ES-I3 (cell line): ENCODE data around the gene PANK4.

Experiments
- H3K36me3 ChIP-seq: 2 replicates; pipeline ENCODE4 v1.6.1; 2013; ENCODE audit warnings: mild to moderate bottlenecking, low read length, control low read depth, moderate library complexity; ENCODE audit not compliant: insufficient read depth
- H3K4me1 ChIP-seq: 2 replicates; pipeline ENCODE4 v1.6.1; 2013; ENCODE audit warnings: mild to moderate bottlenecking, control low read depth, low read length; ENCODE audit not compliant: insufficient read depth
- H3K9ac ChIP-seq: 2 replicates; pipeline ENCODE4 v1.6.1; 2013; ENCODE audit warnings: low read depth, mild to moderate bottlenecking, low read length, moderate library complexity
- H3K9me3 ChIP-seq: 2 replicates; pipeline ENCODE4 v1.6.1; 2013; ENCODE audit warnings: mild to moderate bottlenecking, low read length, moderate library complexity; ENCODE audit not compliant: control insufficient read depth, insufficient read depth

Gene PANK4

GRCh38 chr1:2510366-2511155, 15.8 kb downstream of the PANK4 start:
- Histone ChIP-seq H3K36me3 (peaks cover 3% of the 10 kb centered on the region; the same call in 1 of the 2 replicates), H3K4me1 (no peaks in the 10 kb centered on the region; the same call in 1 of the 2 replicates), H3K9me3 (no peaks in the 10 kb centered on the region), H3K9ac (no peak overlapping the region)

GRCh38 chr1:2509589-2509988, 16.8 kb downstream of the PANK4 start:
- Histone ChIP-seq H3K36me3 (peaks cover 3% of the 10 kb centered on the region; the same call in 1 of the 2 replicates), H3K9ac (no peak overlapping the region), H3K4me1 (no peaks in the 10 kb centered on the region; the same call in 1 of the 2 replicates), H3K9me3 (no peaks in the 10 kb centered on the region)

GRCh38 chr1:2508751-2509150, 17.6 kb downstream of the PANK4 start:
- Histone ChIP-seq H3K9ac (no peak overlapping the region), H3K4me1 (no peaks in the 10 kb centered on the region; the same call in 1 of the 2 replicates), H3K36me3 (0 out of 2 replicates have a peak, but pooled peaks cover 3% of the 10 kb centered on the region), H3K9me3 (no peaks in the 10 kb centered on the region)

GRCh38 chr1:2508180-2508579, 18.2 kb downstream of the PANK4 start:
- Histone ChIP-seq H3K9ac (no peak overlapping the region), H3K4me1 (no peaks in the 10 kb centered on the region; the same call in 1 of the 2 replicates), H3K36me3 (0 out of 2 replicates have a peak, but pooled peaks cover 3% of the 10 kb centered on the region)

GRCh38 chr1:2507744-2508155, 18.6 kb downstream of the PANK4 start:
- H3K4me1 ChIP-seq: no peaks in the 10 kb centered on the region; the same call in 1 of the 2 replicates
- no peaks in the 10 kb centered on the region for H3K9me3 ChIP-seq
- H3K9ac ChIP-seq: no peak overlapping the region
- 0 out of 2 replicates have a peak, but pooled peaks cover 3% of the 10 kb centered on the region for H3K36me3 ChIP-seq

More at GRCh38 chr1:2508180-2508579, 18.2 kb downstream of the PANK4 start:
- H3K9me3 ChIP-seq: no peaks in the 10 kb centered on the region

- Histone ChIP-seq H3K4me1 (no peaks in the 10 kb centered on the region; the same call in 1 of the 2 replicates), H3K36me3 (0 out of 2 replicates have a peak, but pooled peaks cover 3% of the 10 kb centered on the region), H3K9ac (no peak overlapping the region), H3K9me3 (no peaks in the 10 kb centered on the region)
These were observed 19.4 kb downstream of the PANK4 start for GRCh38 chr1:2506901-2507565.

GRCh38 chr1:2506007-2506860, 20.2 kb downstream of the PANK4 start:
- H3K9me3 ChIP-seq: no peaks in the 10 kb centered on the region
- 0 out of 2 replicates have a peak, but pooled peaks cover 3% of the 10 kb centered on the region for H3K36me3 ChIP-seq
- H3K9ac ChIP-seq: no peak overlapping the region
- no peaks in the 10 kb centered on the region; the same call in 1 of the 2 replicates for H3K4me1 ChIP-seq

- no peak overlapping the region for H3K9ac ChIP-seq
- no peaks in the 10 kb centered on the region; the same call in 1 of the 2 replicates for H3K4me1 ChIP-seq
- H3K9me3 ChIP-seq: no peaks in the 10 kb centered on the region
- 0 out of 2 replicates have a peak, but pooled peaks cover 2% of the 10 kb centered on the region for H3K36me3 ChIP-seq
These were observed 20.9 kb downstream of the PANK4 start for GRCh38 chr1:2505461-2505994.

GRCh38 chr1:2504949-2505272, 21.5 kb downstream of the PANK4 start:
- no peaks in the 10 kb centered on the region; the same call in 1 of the 2 replicates for H3K4me1 ChIP-seq
- H3K36me3 ChIP-seq: no peaks in the 10 kb centered on the region
- H3K9me3 ChIP-seq: no peaks in the 10 kb centered on the region
- H3K9ac ChIP-seq: no peak overlapping the region

GRCh38 chr1:2504225-2504948, 22.0 kb downstream of the PANK4 start:
- Histone ChIP-seq H3K36me3 (no peaks in the 10 kb centered on the region), H3K4me1 (no peaks in the 10 kb centered on the region; the same call in 1 of the 2 replicates), H3K9ac (no peak overlapping the region), H3K9me3 (no peaks in the 10 kb centered on the region)

GRCh38 chr1:2503554-2504224, 22.7 kb downstream of the PANK4 start:
- Histone ChIP-seq H3K9ac (no peak overlapping the region), H3K4me1 (no peaks in the 10 kb centered on the region; the same call in 1 of the 2 replicates), H3K9me3 (no peaks in the 10 kb centered on the region), H3K36me3 (no peaks in the 10 kb centered on the region)

- no peaks in the 10 kb centered on the region for H3K36me3 ChIP-seq
- no peak overlapping the region for H3K9ac ChIP-seq
- H3K9me3 ChIP-seq: no peaks in the 10 kb centered on the region
- no peaks in the 10 kb centered on the region; the same call in 1 of the 2 replicates for H3K4me1 ChIP-seq
These were observed 23.5 kb downstream of the PANK4 start for GRCh38 chr1:2502661-2503553.
